Uterus (tissue), 2 donors: Measurements from ENCODE around the gene USP17L28.
"Not testable (repeated sequence)": the region's sequence is repeated elsewhere in the genome, so short reads cannot be mapped to it uniquely, and the experiment has no call there.

Source experiments
- POLR2A ChIP-seq, 2 donors: fragments of 450-650 bp; IDR thresholded peaks; one replicate each; pipeline ENCODE4 v1.6.1; 2016; ENCODE audit warnings: antibody characterized with exemption in 2 of 2, mild to moderate bottlenecking in 1 of 2, moderate library complexity in 1 of 2
- TF ChIP-seq, protein P1 (sequence below), 4 experiments: fragments of 200-600 bp in 2 of 4; fragments of 450-650 bp in 2 of 4; sonication (generic) in 2 of 4; IDR thresholded peaks; one replicate each; pipeline ENCODE4 v1.5.1; 2016 to 2019; ENCODE audit warnings: antibody characterized with exemption in 4 of 4, mild to moderate bottlenecking in 2 of 4, moderate library complexity in 1 of 4

DNA sequence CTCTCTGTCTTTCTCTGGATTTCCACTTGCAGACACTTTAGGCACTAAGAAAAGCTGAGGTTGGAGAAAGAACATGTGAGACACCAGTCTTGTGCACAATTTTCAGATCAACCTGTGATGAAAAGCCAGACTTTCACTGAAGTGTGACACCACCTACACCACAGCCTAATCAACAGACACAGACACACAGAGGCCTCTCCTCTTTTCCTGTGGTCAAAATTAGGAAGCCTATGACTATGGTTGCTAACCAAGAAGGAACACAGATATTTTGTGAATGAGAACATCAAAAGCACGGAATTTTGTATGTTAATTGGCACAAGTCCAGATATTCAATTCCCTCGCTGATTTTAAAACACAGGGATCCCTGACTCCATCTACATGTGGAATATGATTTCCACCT is 40.3 kb downstream of the USP17L28 start:
- TF ChIP-seq, protein P1, sequence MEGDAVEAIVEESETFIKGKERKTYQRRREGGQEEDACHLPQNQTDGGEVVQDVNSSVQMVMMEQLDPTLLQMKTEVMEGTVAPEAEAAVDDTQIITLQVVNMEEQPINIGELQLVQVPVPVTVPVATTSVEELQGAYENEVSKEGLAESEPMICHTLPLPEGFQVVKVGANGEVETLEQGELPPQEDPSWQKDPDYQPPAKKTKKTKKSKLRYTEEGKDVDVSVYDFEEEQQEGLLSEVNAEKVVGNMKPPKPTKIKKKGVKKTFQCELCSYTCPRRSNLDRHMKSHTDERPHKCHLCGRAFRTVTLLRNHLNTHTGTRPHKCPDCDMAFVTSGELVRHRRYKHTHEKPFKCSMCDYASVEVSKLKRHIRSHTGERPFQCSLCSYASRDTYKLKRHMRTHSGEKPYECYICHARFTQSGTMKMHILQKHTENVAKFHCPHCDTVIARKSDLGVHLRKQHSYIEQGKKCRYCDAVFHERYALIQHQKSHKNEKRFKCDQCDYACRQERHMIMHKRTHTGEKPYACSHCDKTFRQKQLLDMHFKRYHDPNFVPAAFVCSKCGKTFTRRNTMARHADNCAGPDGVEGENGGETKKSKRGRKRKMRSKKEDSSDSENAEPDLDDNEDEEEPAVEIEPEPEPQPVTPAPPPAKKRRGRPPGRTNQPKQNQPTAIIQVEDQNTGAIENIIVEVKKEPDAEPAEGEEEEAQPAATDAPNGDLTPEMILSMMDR (IDR thresholded peaks at IDR 0.05), result not testable (repeated sequence)
- TF ChIP-seq POLR2A (IDR thresholded peaks at IDR 0.05), result not testable (repeated sequence)
